H9 (cell line): ENCODE data around the gene INHBB. TPM values are rescaled to one million over a fixed set of nuclear protein-coding genes. Genes with fewer than 3 reads are reported as not detected.

Source experiments
- DNase-seq: peaks from one replicate; pipeline ENCODE4 v3.0.0-alpha.2; 2017
- H2AFZ ChIP-seq: one replicate; pipeline ENCODE4 v1.6.1; 2013; ENCODE audit warnings: mild to moderate bottlenecking, low read length, control low read depth, moderate library complexity
- H2AK5ac ChIP-seq: 2 replicates; pipeline ENCODE4 v1.6.1; 2013; ENCODE audit warnings: low read length, control low read depth, mixed read lengths; ENCODE audit not compliant: insufficient read length
- H2BK120ac ChIP-seq: one replicate; pipeline ENCODE4 v1.6.1; 2013; ENCODE audit warnings: low read depth, mild to moderate bottlenecking, low read length, control low read depth, inconsistent platforms; ENCODE audit not compliant: poor library complexity, severe bottlenecking
- H2BK12ac ChIP-seq: 2 replicates; pipeline ENCODE4 v1.6.1; 2013; ENCODE audit warnings: low read length, control low read depth, mixed read lengths, low read depth; ENCODE audit not compliant: insufficient read length
- H2BK15ac ChIP-seq: 2 replicates; pipeline ENCODE4 v1.6.1; 2013; ENCODE audit warnings: low read depth, low read length, control low read depth
- H2BK20ac ChIP-seq: one replicate; pipeline ENCODE4 v1.6.1; 2013; ENCODE audit warnings: low read depth, mild to moderate bottlenecking, low read length, control low read depth, inconsistent platforms; ENCODE audit not compliant: poor library complexity, severe bottlenecking
- H2BK5ac ChIP-seq: 2 replicates; pipeline ENCODE4 v1.6.1; 2013; ENCODE audit warnings: low read length, control low read depth, mixed read lengths; ENCODE audit not compliant: insufficient read length
- H3K14ac ChIP-seq: 2 replicates; pipeline ENCODE4 v1.6.1; 2013; ENCODE audit warnings: low read length, control low read depth; ENCODE audit not compliant: insufficient read depth
- H3K18ac ChIP-seq: 2 replicates; pipeline ENCODE4 v1.6.1; 2013; ENCODE audit warnings: low read depth, mild to moderate bottlenecking, mixed read lengths, low read length, control low read depth; ENCODE audit not compliant: insufficient read length
- H3K23ac ChIP-seq: 2 replicates; pipeline ENCODE4 v1.6.1; 2013; ENCODE audit warnings: low read length, control low read depth, mixed read lengths, low read depth; ENCODE audit not compliant: insufficient read length
- H3K23me2 ChIP-seq: 2 replicates; pipeline ENCODE4 v1.6.1; 2013; ENCODE audit warnings: low read depth, mild to moderate bottlenecking, mixed read lengths, low read length, control low read depth; ENCODE audit not compliant: insufficient read length, poor library complexity, severe bottlenecking
- H3K27ac ChIP-seq: 2 replicates; pipeline ENCODE4 v1.5.1; 2013; ENCODE audit warnings: low read length, control low read depth, mixed read lengths, low read depth; ENCODE audit not compliant: insufficient read length
- H3K27me3 ChIP-seq: 2 replicates; pipeline ENCODE4 v1.6.1; 2013; ENCODE audit warnings: low read length, control low read depth, inconsistent platforms; ENCODE audit not compliant: insufficient read depth
- H3K4ac ChIP-seq: 2 replicates; pipeline ENCODE4 v1.6.1; 2013; ENCODE audit warnings: low read depth, mild to moderate bottlenecking, control low read depth, inconsistent platforms, low read length, moderate library complexity
- H3K4me1 ChIP-seq: 2 replicates; pipeline ENCODE4 v1.6.1; 2013; ENCODE audit warnings: low read length, control low read depth, inconsistent platforms; ENCODE audit not compliant: insufficient read depth
- H3K4me2 ChIP-seq: 2 replicates; pipeline ENCODE4 v1.6.1; 2013; ENCODE audit warnings: low read length, control low read depth, mixed read lengths; ENCODE audit not compliant: insufficient read length, insufficient read depth
- H3K56ac ChIP-seq: 2 replicates; pipeline ENCODE4 v1.6.1; 2013; ENCODE audit warnings: low read depth, mild to moderate bottlenecking, mixed read lengths, low read length, control low read depth; ENCODE audit not compliant: insufficient read length
- H3K79me1 ChIP-seq: 2 replicates; pipeline ENCODE4 v1.6.1; 2013; ENCODE audit warnings: low read depth, mild to moderate bottlenecking, moderate library complexity, low read length, control low read depth, inconsistent platforms; ENCODE audit not compliant: insufficient read depth, poor library complexity, severe bottlenecking
- H3K79me2 ChIP-seq: 2 replicates; pipeline ENCODE4 v1.6.1; 2013; ENCODE audit warnings: low read length, control low read depth, inconsistent platforms; ENCODE audit not compliant: insufficient read depth
- H3K9ac ChIP-seq: 2 replicates; pipeline ENCODE4 v1.6.1; 2013; ENCODE audit warnings: low read length, control low read depth, mixed read lengths; ENCODE audit not compliant: insufficient read length; ENCODE audit errors: extremely low read depth
- H3K9me3 ChIP-seq: one replicate; pipeline ENCODE4 v1.6.1; 2013; ENCODE audit warnings: low read depth, low read length, inconsistent platforms; ENCODE audit not compliant: control insufficient read depth
- H3T11ph ChIP-seq: one replicate; pipeline ENCODE4 v1.6.1; 2013; ENCODE audit warnings: mild to moderate bottlenecking, low read length, control low read depth, inconsistent platforms
- H4K20me1 ChIP-seq: one replicate; pipeline ENCODE4 v1.6.1; 2013; ENCODE audit not compliant: control insufficient read depth, insufficient read length, insufficient read depth
- H4K5ac ChIP-seq: 2 replicates; pipeline ENCODE4 v1.6.1; 2013; ENCODE audit warnings: low read depth, mild to moderate bottlenecking, mixed read lengths, low read length, control low read depth; ENCODE audit not compliant: insufficient read length
- H4K8ac ChIP-seq: replicated peaks from 2 replicates; pipeline ENCODE4 v1.6.1; 2013; ENCODE audit warnings: low read length, control low read depth, mixed read lengths, low read depth; ENCODE audit not compliant: insufficient read length
- H4K91ac ChIP-seq: 2 replicates; pipeline ENCODE4 v1.6.1; 2013; ENCODE audit warnings: low read depth, mild to moderate bottlenecking, moderate library complexity, mixed read lengths, low read length, control low read depth; ENCODE audit not compliant: insufficient read length
- H3K27ac Mint-ChIP-seq, 3 experiments: 2 replicates in 2 of 3; 3 replicates in 1 of 3; pipeline ENCODE4 v1.8.0; 2020 to 2021; ENCODE audit warnings: mixed read lengths in 3 of 3, mild to moderate bottlenecking in 1 of 3, moderate library complexity in 1 of 3
- H3K27me3 Mint-ChIP-seq: 2 replicates; pipeline ENCODE4 v1.8.0; 2021; ENCODE audit warnings: low read depth, mild to moderate bottlenecking, moderate library complexity, mixed read lengths
- H3K36me3 Mint-ChIP-seq, 3 experiments: 2 replicates in 2 of 3; 3 replicates in 1 of 3; pipeline ENCODE4 v1.8.0; 2020 to 2021; ENCODE audit warnings: low read depth in 3 of 3, mixed read lengths in 3 of 3; ENCODE audit not compliant: insufficient read depth in 1 of 3
- H3K4me1 Mint-ChIP-seq, 2 experiments: 2 replicates each; pipeline ENCODE4 v1.8.0; 2020; ENCODE audit warnings: mixed read lengths in 2 of 2
- H3K4me3 Mint-ChIP-seq, 2 experiments: 2 replicates in 1 of 2; 3 replicates in 1 of 2; pipeline ENCODE4 v1.8.0; 2020 to 2021; ENCODE audit warnings: mild to moderate bottlenecking in 2 of 2, mixed read lengths in 2 of 2, moderate library complexity in 1 of 2
- H3K9me3 Mint-ChIP-seq, 2 experiments: 2 replicates in 1 of 2; 3 replicates in 1 of 2; pipeline ENCODE4 v1.8.0; 2020; ENCODE audit warnings: mild to moderate bottlenecking in 2 of 2, mixed read lengths in 2 of 2, moderate library complexity in 1 of 2
- CTCF ChIP-seq: fragments of 200-600 bp; sonication (generic); conservative IDR thresholded peaks from 3 replicates; pipeline ENCODE4 v1.8.0; 2021; ENCODE audit warnings: antibody characterized with exemption, mild to moderate bottlenecking
- WGBS: extraction: QIAGEN DNeasy Blood & Tissue Kit; methylation state at CpG from one replicate; pipeline ENCODE4 v1.1.7; 2013; ENCODE audit warnings: missing lambda C conversion rate, low lambda C conversion rate, mixed read lengths; ENCODE audit not compliant: insufficient read length; ENCODE audit errors: extremely low coverage; 5-methylcytosine and 5-hydroxymethylcytosine counted together
- total RNA-seq: library from RNA; stranded (reverse); gene quantifications from 2 replicates; pipeline ENCODE4 v1.2.1, GENCODE V29; 2021

Gene INHBB
- total RNA-seq, 1 experiment from 2014 or later = 0.13 TPM

GRCh38 chr2:120345608-120346007 lies 328 bp upstream of the INHBB start:
- no peak overlapping the region for H3K23ac ChIP-seq
- peaks cover 89% of the 10 kb centered on the region for H3K27me3 Mint-ChIP-seq
- H3K23me2 ChIP-seq = peaks cover 11% of the 10 kb centered on the region
- H3K27me3 ChIP-seq = peaks cover 54% of the 10 kb centered on the region
- no peak overlapping the region for H3K4ac ChIP-seq
- no peak overlapping the region for H3K27ac Mint-ChIP-seq
- peaks cover 0 to under 1% of the 10 kb centered on the region in 2 experiments; a peak in 2 of 5 replicates for H3K9me3 Mint-ChIP-seq
- no peak for DNase-seq
- H3K18ac ChIP-seq = no peak overlapping the region
- H4K20me1 ChIP-seq = no peaks in the 10 kb centered on the region
- H3K9me3 ChIP-seq = no peaks in the 10 kb centered on the region
- H4K5ac ChIP-seq = no peak overlapping the region
- H2BK15ac ChIP-seq = no peak overlapping the region
- peaks cover 0 to 1% (median 0%) of the 10 kb centered on the region in 3 experiments; a peak in 1 of 7 replicates for H3K36me3 Mint-ChIP-seq
- H3K4me3 Mint-ChIP-seq = peak overlapping the region in 1 of 2 experiments; percentile 56; a peak in 1 of 5 replicates
- no peak overlapping the region for H3K14ac ChIP-seq
- no peak for TF ChIP-seq CTCF
- no peak overlapping the region for H4K91ac ChIP-seq
- no peak overlapping the region for H3K27ac ChIP-seq
- H3K79me2 ChIP-seq = no peaks in the 10 kb centered on the region
- H2BK20ac ChIP-seq = no peak overlapping the region
- no CpG with 5 or more reads among the region's 62 CpGs for WGBS
- H2AFZ ChIP-seq = no peak overlapping the region
- peak overlapping the region; percentile 25 for H3K4me2 ChIP-seq
- H3K9ac ChIP-seq = no peak overlapping the region
- H3T11ph ChIP-seq = no peak overlapping the region
- no peaks in the 10 kb centered on the region; the same call in 1 of the 2 replicates for H3K4me1 ChIP-seq
- peaks cover 29 to 52% of the 10 kb centered on the region in 2 experiments for H3K4me1 Mint-ChIP-seq
- H2AK5ac ChIP-seq = no peak overlapping the region
- H3K56ac ChIP-seq = no peak overlapping the region
- H2BK5ac ChIP-seq = no peak overlapping the region
- no peak overlapping the region for H4K8ac ChIP-seq
- no peak overlapping the region for H2BK120ac ChIP-seq
- H3K79me1 ChIP-seq = no peaks in the 10 kb centered on the region
- no peak overlapping the region for H2BK12ac ChIP-seq
